GM23338 (cell line): ENCODE measurements around the gene TMEM9. TPM values are rescaled to one million over a fixed set of nuclear protein-coding genes. Genes with fewer than 3 reads are reported as not detected.

Experiments
- ATAC-seq: fragments of 200-7000 bp; cut with Tn5 transposase; 3 replicates; pipeline ENCODE4 v1.9.1; 2020
- DNase-seq: peaks from one replicate; pipeline ENCODE4 v3.0.0-alpha.2; 2015; ENCODE audit warnings: low spot score
- H2AFZ ChIP-seq: fragments of 200-600 bp; sonication (generic); 2 replicates; pipeline ENCODE4 v1.8.0; 2016; ENCODE audit warnings: antibody characterized with exemption, mild to moderate bottlenecking, moderate library complexity
- H3F3A ChIP-seq: fragments of 200-600 bp; sonication (generic); replicated peaks from 2 replicates; pipeline ENCODE4 v1.8.0; 2017; ENCODE audit warnings: antibody characterized with exemption, mixed run types, low read depth
- H3K27ac ChIP-seq: fragments of 200-600 bp; sonication (generic); 2 replicates; pipeline ENCODE4 v1.6.1; 2016; ENCODE audit warnings: low read depth
- H3K27me3 ChIP-seq: fragments of 200-600 bp; sonication (generic); 2 replicates; pipeline ENCODE4 v1.8.0; 2016; ENCODE audit warnings: mild to moderate bottlenecking, mixed run types, moderate library complexity; ENCODE audit not compliant: insufficient read depth
- H3K36me3 ChIP-seq: fragments of 200-600 bp; sonication (generic); 2 replicates; pipeline ENCODE4 v1.8.0; 2016; ENCODE audit warnings: mild to moderate bottlenecking; ENCODE audit not compliant: insufficient read depth
- H3K4me1 ChIP-seq: fragments of 200-600 bp; sonication (generic); 2 replicates; pipeline ENCODE4 v1.8.0; 2016; ENCODE audit warnings: mild to moderate bottlenecking, moderate library complexity; ENCODE audit not compliant: insufficient read depth
- H3K4me2 ChIP-seq: fragments of 200-600 bp; sonication (generic); 2 replicates; pipeline ENCODE4 v1.7.1; 2017; ENCODE audit warnings: mixed run types
- H3K4me3 ChIP-seq: fragments of 200-600 bp; sonication (generic); 2 replicates; pipeline ENCODE4 v1.6.1; 2016; ENCODE audit warnings: mixed run types
- H3K79me2 ChIP-seq: fragments of 200-600 bp; sonication (generic); replicated peaks from 2 replicates; pipeline ENCODE4 v1.8.0; 2017; ENCODE audit warnings: mild to moderate bottlenecking; ENCODE audit not compliant: insufficient read depth
- H3K9me2 ChIP-seq: fragments of 200-600 bp; sonication (generic); 2 replicates; pipeline ENCODE4 v1.8.0; 2017; ENCODE audit not compliant: insufficient read depth
- H4K20me1 ChIP-seq: fragments of 200-600 bp; sonication (generic); replicated peaks from 2 replicates; pipeline ENCODE4 v1.8.0; 2017; ENCODE audit warnings: mild to moderate bottlenecking; ENCODE audit not compliant: insufficient read depth
- H3K27ac Mint-ChIP-seq: 2 replicates; pipeline ENCODE4 v1.8.0; 2020; ENCODE audit warnings: inconsistent platforms, mild to moderate bottlenecking, moderate library complexity, mixed read lengths
- H3K27me3 Mint-ChIP-seq: 3 replicates; pipeline ENCODE4 v1.8.0; 2022; ENCODE audit warnings: low read depth, mild to moderate bottlenecking, moderate library complexity, mixed read lengths, inconsistent platforms; ENCODE audit not compliant: insufficient read depth, poor library complexity
- H3K36me3 Mint-ChIP-seq: 3 replicates; pipeline ENCODE4 v1.8.0; 2021; ENCODE audit warnings: low read depth, mild to moderate bottlenecking, inconsistent platforms, moderate library complexity, mixed read lengths
- H3K4me1 Mint-ChIP-seq: 3 replicates; pipeline ENCODE4 v1.8.0; 2020; ENCODE audit warnings: mild to moderate bottlenecking, inconsistent platforms, mixed read lengths
- H3K4me3 Mint-ChIP-seq: 3 replicates; pipeline ENCODE4 v1.8.0; 2021; ENCODE audit warnings: moderate library complexity, mild to moderate bottlenecking, inconsistent platforms, mixed read lengths
- H3K9me3 Mint-ChIP-seq: 3 replicates; pipeline ENCODE4 v1.8.0; 2020; ENCODE audit warnings: moderate library complexity, mild to moderate bottlenecking, inconsistent platforms, mixed read lengths
- CREB1 ChIP-seq: fragments of 250-450 bp; sonication (Bioruptor Pico); IDR thresholded peaks from 2 replicates; pipeline ENCODE4 v1.5.0; 2020; ENCODE audit warnings: low read depth, mild to moderate bottlenecking, moderate library complexity
- CTCF ChIP-seq, 2 experiments: fragments of 200-600 bp in 1 of 2; sonication (generic) in 1 of 2; conservative IDR thresholded peaks; 2 replicates each; pipeline versions ENCODE4 v1.5.1 to v1.6.1; 2016 to 2017; ENCODE audit warnings: antibody characterized with exemption in 2 of 2, low read depth in 2 of 2, mild to moderate bottlenecking in 2 of 2, moderate library complexity in 1 of 2
- ETS1 ChIP-seq: IDR thresholded peaks from 2 replicates; pipeline ENCODE4 v1.6.1; 2016; ENCODE audit warnings: antibody characterized with exemption
- EZH2 ChIP-seq: fragments of 200-600 bp; sonication (generic); IDR thresholded peaks from one replicate; pipeline ENCODE4 v1.8.0; 2017; ENCODE audit warnings: antibody characterized with exemption, mild to moderate bottlenecking, low read depth; ENCODE audit not compliant: unreplicated experiment
- EZH2phosphoT487 ChIP-seq: fragments of 200-600 bp; sonication (generic); IDR thresholded peaks from one replicate; pipeline ENCODE4 v1.8.1; 2018; ENCODE audit warnings: antibody characterized with exemption; ENCODE audit not compliant: unreplicated experiment
- JUNB ChIP-seq: IDR thresholded peaks from one replicate; pipeline ENCODE4 v1.6.1; 2016; ENCODE audit warnings: antibody characterized with exemption; ENCODE audit not compliant: unreplicated experiment
- NANOG ChIP-seq: IDR thresholded peaks from 2 replicates; pipeline ENCODE4 v1.6.1; 2016; ENCODE audit warnings: antibody characterized with exemption, borderline replicate concordance
- POLR2AphosphoS5 ChIP-seq: IDR thresholded peaks from 2 replicates; pipeline ENCODE4 v1.6.1; 2016; ENCODE audit warnings: antibody characterized with exemption, low read depth
- REST ChIP-seq: IDR thresholded peaks from one replicate; pipeline ENCODE4 v1.6.1; 2018; ENCODE audit warnings: antibody characterized with exemption; ENCODE audit not compliant: unreplicated experiment
- STAT1 ChIP-seq: IDR thresholded peaks from one replicate; pipeline ENCODE4 v1.6.1; 2016; ENCODE audit warnings: antibody characterized with exemption; ENCODE audit not compliant: unreplicated experiment
- ZNF114 ChIP-seq: fragments of 250-450 bp; sonication (Bioruptor Pico); IDR thresholded peaks from 2 replicates; pipeline ENCODE4 v1.5.0; 2020; ENCODE audit warnings: mild to moderate bottlenecking, moderate library complexity
- ZNF331 ChIP-seq: fragments of 250-450 bp; sonication (Bioruptor Pico); IDR thresholded peaks from 2 replicates; pipeline ENCODE4 v1.5.0; 2020; ENCODE audit warnings: low read depth, mild to moderate bottlenecking, moderate library complexity
- polyA plus RNA-seq: library from polyadenylated mRNA; unstranded; fragments of >200 nt; fragmentation: Nextera tagmentation; extraction: Ambion mirVana; gene quantifications from 2 replicates; pipeline ENCODE4 v1.2.1, GENCODE V29; 2016
- total RNA-seq: library from RNA; depleted of rRNA; stranded (reverse); fragments of >200 nt; shearing (Covaris generic); gene quantifications from 2 replicates; pipeline ENCODE4 v1.2.3, GENCODE V29; 2014

Gene TMEM9
- total and polyA plus RNA-seq, 2 experiments from 2014 or later = 78.6 to 147 TPM

GRCh38 chr1:201176940-201177339, 22.7 kb upstream of the TMEM9 start:
- Histone ChIP-seq H2AFZ (no peak overlapping the region), H3K4me2 (no peak overlapping the region), H3K79me2 (no peaks in the 10 kb centered on the region), H3K4me1 (peaks cover 9% of the 10 kb centered on the region; the same call in 1 of the 2 replicates), H3F3A (no peaks in the 10 kb centered on the region), H3K36me3 (no peaks in the 10 kb centered on the region), H3K27ac (no peak overlapping the region), H3K4me3 (no peak overlapping the region), H3K27me3 (peaks cover 3% of the 10 kb centered on the region; the same call in 1 of the 2 replicates), H3K9me2 (no peaks in the 10 kb centered on the region), H4K20me1 (no peaks in the 10 kb centered on the region)
- no peaks in the 10 kb centered on the region for H3K36me3 Mint-ChIP-seq
- H3K4me3 Mint-ChIP-seq = no peak overlapping the region
- H3K27ac Mint-ChIP-seq = no peak overlapping the region
- ATAC-seq (no peak), DNase-seq (no peak)
- TF ChIP-seq ETS1 (no peak), CREB1 (CRISPR knock-in tag) (no peak), ZNF331 (CRISPR knock-in tag) (no peak), STAT1 (no peak), ZNF114 (CRISPR knock-in tag) (no peak), NANOG (no peak), REST (no peak), POLR2AphosphoS5 (no peak), EZH2 (no peak), CTCF (conservative IDR thresholded peaks at IDR 0.05; ENCODE audit: low read depth in 2 of 2) (no peak), JUNB (no peak), EZH2phosphoT487 (no peak)
- peaks cover 16% of the 10 kb centered on the region for H3K4me1 Mint-ChIP-seq
- peaks cover 7% of the 10 kb centered on the region for H3K27me3 Mint-ChIP-seq
- H3K9me3 Mint-ChIP-seq = peaks cover 8% of the 10 kb centered on the region; the same call in 2 of the 3 replicates
